NCI-H1417 (cell line): ENCODE data around the gene VWA8.
"Not testable (repeated sequence)": the region's sequence is repeated elsewhere in the genome, so short reads cannot be mapped to it uniquely, and the experiment has no call there.

Experiments
- DNase-seq, 3 experiments: peaks; one replicate each; lab custom pipeline; 2025; lab: John Stamatoyannopoulos, UW

Gene VWA8

DNA sequence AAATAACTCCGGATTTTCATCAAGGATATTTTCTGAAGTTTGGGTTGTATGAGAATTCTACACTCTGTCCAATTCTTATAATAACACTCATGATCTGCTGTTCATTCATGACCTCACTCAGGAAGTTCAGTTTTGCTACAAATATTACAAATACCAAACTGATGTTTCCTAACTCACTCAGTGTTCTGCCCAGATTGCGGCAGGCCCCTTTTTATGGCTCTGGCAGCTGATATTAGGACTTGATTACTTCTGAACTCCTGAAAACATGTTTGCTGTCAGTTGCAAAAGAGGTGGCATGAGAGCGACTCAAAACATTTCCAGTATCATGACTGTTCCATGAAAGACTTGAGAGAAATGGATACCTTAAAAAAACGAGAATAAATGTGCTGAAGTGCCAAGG lies 315.6 kb downstream of the VWA8 start:
- DNase-seq = no peak

DNA sequence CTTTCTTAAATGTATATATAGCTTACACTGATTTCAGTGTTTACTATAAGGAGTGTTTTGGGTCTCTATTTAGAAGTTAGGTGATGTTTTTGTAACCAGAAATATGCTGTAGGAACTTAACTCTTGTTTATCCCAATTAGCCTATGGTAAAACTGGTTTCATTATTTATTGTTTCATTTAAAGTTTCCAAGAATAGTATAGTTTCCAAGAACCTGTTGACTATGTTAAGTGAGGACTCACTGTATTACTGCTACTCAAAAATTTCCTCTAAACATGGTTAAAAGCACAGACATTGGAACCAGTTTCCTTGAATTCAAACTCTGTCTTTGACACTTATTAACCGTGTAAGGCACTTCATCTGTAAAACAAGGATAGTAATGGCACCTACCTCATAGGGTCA lies 316.2 kb downstream of the VWA8 start:
- DNase-seq = no peak

- DNase-seq = no peak
Measured at GRCh38 chr13:41643507-41643906, 317.4 kb downstream of the VWA8 start.

DNA sequence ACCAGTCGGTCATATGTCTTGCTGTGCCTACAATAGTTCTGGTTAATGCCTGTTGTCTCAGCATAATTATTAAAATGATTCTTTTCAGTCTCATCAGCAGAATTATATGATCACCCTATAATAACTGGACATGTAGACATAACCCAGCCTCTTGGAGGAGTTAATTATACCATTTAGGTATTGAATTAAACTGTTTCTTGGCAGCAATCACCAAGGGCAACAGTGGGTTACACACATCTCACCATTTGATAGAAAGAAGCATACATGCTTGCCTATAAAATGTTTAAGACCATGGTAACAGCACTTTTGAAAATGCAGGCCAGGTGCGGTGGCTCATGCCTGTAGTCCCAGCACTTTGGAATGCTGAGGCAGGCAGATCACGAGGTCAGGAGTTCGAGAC lies 318.9 kb downstream of the VWA8 start:
- peak in 2 of 3 experiments; percentile 36 to 89 for DNase-seq

DNA sequence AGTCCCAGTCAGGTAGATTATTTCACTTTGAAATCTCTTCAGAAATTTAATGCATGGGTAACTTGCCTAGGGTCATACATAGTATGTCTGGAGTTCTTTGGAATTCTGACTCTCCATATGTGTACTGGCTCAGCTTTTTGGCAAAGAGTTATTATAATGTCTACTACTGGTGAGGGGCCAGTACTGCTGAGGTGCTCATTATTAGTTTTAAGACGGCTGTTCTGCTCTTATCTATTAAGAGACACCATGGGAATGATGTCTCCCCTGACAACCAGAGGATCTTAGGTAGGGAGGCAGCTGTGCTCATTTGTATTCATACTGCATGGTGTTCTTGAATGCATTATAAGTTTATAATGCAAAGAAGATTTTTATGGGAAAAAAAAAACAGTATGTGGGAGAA lies 319.5 kb downstream of the VWA8 start:
- peak in 1 of 3 experiments; percentile 63 for DNase-seq

GRCh38 chr13:41639955-41640780 lies 320.7 kb downstream of the VWA8 start:
- DNase-seq = peak in 2 of 3 experiments; percentile 5 to 13

DNA sequence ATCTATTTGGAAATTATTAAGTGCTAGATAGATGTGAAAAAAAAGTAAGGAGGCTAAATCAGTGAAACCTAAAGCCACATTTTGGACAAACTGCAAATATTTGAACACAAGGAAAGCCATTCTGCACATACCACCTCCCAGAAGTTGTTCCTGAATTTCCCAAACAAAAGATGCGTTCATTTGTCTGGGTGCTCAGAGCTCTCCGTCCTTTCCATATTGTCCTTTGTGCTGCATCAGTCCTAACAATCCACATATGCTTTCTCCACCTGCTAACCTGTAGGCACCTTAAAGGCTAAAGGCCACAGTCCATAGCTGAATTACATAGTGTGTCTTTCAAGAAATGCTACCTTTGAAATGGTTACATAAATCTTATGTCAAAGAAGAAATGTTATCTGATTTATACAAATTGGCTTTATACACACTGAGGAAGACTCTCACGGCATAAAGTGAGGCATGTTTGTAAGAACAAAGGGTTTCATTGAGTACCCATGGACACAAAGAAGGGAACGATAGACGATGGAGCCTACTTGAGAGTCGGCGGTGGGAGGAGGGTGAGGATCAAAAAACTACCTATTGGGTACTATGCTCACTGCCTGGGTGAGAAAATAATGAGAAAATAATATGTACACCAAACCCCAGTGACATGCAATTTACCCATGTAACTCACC lies 321.5 kb downstream of the VWA8 start:
- no peak for DNase-seq

GRCh38 chr13:41637586-41637985 lies 323.3 kb downstream of the VWA8 start:
- DNase-seq = no peak

DNA sequence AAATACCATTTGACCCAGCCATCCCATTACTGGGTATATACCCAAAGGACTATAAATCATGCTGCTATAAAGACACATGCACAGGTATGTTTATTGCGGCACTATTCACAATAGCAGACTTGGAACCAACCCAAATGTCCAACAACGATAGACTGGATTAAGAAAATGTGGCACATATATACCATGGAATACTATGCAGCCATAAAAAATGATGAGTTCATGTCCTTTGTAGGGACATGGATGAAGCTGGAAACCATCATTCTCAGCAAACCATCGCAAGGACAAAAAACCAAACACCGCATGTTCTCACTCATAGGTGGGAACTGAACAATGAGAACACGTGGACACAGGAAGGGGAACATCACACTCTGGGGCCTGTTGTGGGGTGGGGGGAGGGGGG lies 323.9 kb downstream of the VWA8 start:
- not testable (repeated sequence) for DNase-seq

GRCh38 chr13:41636590-41636989 lies 324.3 kb downstream of the VWA8 start:
- not testable (repeated sequence) for DNase-seq

DNA sequence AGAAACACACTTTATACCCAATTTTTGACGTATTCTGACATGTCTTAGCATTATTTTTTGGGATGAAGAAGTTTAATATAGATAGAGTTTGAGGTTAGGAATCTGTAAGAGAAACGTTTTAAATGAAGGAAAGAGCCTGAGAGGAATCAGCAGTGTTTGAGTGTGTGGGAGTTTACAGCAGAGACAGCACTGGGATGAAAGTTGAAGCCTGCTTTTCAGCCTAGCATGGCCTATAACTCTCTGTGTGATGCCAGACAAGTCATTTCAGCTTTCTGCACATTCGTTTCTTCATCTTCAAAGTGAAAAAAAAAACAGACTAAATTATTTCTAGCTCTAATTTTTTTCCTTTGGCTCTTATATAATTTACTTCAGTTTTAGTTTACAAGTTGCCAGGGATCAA lies 326.5 kb downstream of the VWA8 start:
- no peak for DNase-seq

DNA sequence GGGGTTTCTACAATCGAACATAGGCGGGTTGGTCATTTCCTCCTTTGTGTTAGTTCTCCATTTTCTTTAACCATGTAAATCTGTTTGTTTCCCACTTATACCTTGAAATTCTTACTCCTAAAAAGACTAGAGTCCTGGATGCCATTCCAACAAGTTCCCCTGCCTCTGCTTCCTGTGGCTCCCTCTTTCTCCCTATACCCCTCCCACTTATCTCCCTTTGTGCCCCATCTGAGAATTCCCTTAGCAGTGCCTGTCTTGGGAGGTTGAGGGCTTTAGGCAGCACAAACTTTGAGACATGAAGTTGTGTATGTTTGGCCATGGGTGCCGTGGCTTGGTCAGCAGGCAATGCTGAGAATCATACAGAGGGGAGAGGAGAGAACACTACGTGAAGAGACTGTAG lies 327.1 kb downstream of the VWA8 start:
- DNase-seq = no peak

- DNase-seq = no peak
Measured at GRCh38 chr13:41631296-41631965, 329.5 kb downstream of the VWA8 start.

DNA sequence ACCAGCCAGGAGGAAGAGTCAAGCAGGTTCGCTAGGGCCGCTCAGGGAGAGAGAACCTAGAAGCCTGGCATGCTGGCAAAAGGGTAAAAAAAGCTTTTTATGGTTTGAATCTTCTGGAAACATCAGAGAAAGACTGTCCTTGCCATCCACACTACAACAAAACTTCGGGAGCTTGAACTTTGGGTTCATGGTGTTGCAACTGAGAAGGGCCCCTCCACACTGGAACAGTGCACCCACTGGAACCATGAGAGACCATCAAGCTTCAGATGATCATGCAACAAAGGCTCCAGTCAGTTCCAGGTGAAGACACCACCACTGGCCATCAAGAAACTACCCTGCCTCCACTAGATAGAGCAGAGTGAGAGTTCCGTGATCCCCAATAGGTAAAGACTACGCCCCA lies 333.5 kb downstream of the VWA8 start:
- DNase-seq = no peak

GRCh38 chr13:41624041-41624440 lies 336.9 kb downstream of the VWA8 start:
- DNase-seq = no peak

DNA sequence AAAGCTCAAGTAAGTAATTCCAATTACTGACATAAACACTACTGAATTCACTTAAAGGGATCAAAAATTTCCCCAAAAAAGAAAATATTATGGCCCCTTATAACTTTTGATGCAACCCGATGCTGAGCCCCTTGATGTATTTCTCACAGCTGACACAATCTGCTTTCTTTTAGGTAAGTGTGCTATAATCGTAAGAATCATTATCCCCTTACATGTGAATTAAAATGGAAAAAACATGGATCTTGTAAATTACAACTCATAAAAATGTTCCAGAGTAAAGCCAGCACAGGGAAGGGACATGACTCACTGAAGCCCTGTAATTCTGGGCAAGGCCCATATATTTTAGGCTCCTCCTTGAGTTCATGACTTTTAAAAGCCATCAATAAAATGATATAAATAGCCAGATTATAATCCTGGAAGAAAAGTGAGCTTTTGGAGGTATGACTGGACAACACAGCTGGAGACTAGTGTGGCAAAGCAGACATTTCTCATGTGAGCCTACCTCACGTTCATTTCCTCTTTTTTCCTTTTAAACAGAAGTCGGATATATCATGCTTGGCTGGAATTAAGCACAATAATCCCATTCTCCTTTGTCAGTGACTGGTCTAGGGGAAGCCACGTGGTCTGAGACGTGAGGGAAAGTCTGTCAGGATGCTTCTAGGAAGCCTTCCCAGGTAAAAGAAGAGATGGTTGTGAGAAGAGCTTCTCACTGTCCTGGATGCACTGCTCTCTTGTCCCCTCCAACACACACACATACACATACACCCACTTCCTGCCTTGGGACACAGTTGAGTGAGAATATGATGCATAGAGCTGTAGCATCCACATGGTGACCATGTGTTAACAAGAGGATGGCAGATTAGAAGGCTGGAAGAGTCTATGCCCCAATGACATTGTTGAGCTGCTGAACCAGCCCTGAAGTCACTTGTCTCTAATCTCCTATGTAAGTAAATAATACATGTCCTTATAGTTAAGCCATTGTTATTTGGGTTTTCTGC lies 338.2 kb downstream of the VWA8 start:
- no peak for DNase-seq

GRCh38 chr13:41621716-41622431 lies 339.0 kb downstream of the VWA8 start:
- no peak for DNase-seq

DNA sequence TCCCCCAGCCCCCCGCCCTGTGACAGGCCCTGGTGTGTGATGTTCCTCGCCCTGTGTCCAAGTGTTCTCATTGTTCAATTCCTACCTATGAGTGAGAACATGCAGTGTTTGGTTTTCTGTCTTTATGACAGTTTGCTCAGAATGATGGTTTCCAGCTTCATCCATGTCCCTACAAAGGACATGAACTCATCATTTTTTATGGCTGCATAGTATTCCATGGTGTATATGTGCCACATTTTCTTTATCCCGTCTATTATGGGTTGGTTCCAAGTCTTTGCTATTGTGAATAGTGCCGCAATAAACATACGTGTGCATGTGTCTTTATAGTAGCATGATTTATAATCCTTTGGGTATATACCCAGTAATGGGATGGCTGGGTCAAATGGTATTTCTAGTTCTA lies 343.3 kb downstream of the VWA8 start:
- DNase-seq = not testable (repeated sequence)

GRCh38 chr13:41616151-41616550 lies 344.8 kb downstream of the VWA8 start:
- no peak for DNase-seq

DNA sequence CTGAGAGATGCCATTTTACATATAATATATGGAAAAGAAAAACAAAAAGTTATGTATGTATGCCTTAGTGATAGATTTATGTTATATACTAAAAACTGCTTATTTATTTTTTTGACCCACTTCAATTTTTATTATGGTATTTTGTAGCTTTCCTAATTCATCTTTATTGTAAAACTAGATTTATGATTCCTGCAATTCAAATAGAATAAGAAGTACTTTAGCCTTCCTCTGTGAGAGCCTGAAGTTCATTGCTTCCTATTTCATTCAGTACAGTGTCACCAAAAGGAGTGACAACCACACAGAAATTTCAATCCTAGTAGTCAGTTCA lies 345.4 kb downstream of the VWA8 start:
- no peak for DNase-seq
